Omental fat pad (tissue), 4 donors: Measurements from ENCODE around the gene MIB2. TPM values are rescaled to one million over a fixed set of nuclear protein-coding genes. Genes with fewer than 3 reads are reported as not detected.

Experiments used
- ATAC-seq: fragments of 150-250 bp; one replicate; pipeline ENCODE4 v1.9.1; 2016; ENCODE audit warnings: mild to moderate bottlenecking, moderate library complexity; ENCODE audit not compliant: low FRiP score
- DNase-seq: peaks from one replicate; pipeline ENCODE4 v3.0.0-alpha.2; 2019; ENCODE audit warnings: low spot score
- total RNA-seq, 4 donors: library from RNA; depleted of rRNA; stranded (reverse); fragments of >200 nt; gene quantifications; one replicate each; pipeline ENCODE4 v1.1.0, GENCODE V29; 2016
- TF ChIP-seq, protein P1 (sequence below), 3 donors: fragments of 450-650 bp; IDR thresholded peaks; one replicate each; pipeline ENCODE4 v1.5.1; 2016 to 2017; ENCODE audit warnings: antibody characterized with exemption in 3 of 3, mild to moderate bottlenecking in 3 of 3, moderate library complexity in 2 of 3

Gene MIB2
- total RNA-seq, 4 donors from 2014 or later = 33.7 to 52.2 (median 40.2) TPM

DNA sequence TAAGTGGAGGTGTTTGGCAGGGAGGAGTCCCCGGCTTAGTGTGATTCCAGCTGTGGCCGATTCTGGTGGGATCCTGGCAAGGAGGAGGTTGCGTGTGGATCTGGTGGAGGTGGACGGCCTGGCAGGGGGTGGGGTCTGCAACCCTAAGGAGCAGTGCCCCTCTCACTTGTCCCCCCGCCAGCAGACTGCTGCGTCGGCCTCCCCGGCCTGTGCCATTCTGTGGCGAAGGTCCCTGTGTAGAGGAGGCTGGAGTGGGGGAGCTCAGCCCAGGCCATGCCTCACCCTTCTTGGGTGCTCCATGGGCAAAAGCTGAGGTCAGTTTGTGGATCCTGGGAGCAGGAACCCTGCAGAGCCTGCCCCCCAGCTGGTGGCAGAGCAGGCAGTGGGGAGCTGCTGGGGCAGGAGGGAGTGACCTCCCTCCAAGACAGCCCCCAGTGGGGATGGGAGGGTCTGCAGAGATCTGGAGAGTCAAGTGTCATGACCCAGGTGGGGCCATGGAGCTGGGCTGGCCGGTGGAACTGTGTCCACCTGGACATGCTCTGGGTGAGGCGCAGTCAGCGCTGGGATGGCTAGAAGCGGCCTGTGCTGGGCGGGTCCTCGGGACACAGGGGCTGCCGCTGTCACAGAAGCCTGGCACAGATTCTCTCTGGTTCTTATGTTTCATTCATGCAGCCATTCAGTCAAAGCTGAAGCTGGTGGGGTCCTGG lies 5.3 kb downstream of the MIB2 start:
- TF ChIP-seq, protein P1, sequence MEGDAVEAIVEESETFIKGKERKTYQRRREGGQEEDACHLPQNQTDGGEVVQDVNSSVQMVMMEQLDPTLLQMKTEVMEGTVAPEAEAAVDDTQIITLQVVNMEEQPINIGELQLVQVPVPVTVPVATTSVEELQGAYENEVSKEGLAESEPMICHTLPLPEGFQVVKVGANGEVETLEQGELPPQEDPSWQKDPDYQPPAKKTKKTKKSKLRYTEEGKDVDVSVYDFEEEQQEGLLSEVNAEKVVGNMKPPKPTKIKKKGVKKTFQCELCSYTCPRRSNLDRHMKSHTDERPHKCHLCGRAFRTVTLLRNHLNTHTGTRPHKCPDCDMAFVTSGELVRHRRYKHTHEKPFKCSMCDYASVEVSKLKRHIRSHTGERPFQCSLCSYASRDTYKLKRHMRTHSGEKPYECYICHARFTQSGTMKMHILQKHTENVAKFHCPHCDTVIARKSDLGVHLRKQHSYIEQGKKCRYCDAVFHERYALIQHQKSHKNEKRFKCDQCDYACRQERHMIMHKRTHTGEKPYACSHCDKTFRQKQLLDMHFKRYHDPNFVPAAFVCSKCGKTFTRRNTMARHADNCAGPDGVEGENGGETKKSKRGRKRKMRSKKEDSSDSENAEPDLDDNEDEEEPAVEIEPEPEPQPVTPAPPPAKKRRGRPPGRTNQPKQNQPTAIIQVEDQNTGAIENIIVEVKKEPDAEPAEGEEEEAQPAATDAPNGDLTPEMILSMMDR (IDR thresholded peaks at IDR 0.05) = no peak
- DNase-seq (no peak), ATAC-seq (no peak)

DNA sequence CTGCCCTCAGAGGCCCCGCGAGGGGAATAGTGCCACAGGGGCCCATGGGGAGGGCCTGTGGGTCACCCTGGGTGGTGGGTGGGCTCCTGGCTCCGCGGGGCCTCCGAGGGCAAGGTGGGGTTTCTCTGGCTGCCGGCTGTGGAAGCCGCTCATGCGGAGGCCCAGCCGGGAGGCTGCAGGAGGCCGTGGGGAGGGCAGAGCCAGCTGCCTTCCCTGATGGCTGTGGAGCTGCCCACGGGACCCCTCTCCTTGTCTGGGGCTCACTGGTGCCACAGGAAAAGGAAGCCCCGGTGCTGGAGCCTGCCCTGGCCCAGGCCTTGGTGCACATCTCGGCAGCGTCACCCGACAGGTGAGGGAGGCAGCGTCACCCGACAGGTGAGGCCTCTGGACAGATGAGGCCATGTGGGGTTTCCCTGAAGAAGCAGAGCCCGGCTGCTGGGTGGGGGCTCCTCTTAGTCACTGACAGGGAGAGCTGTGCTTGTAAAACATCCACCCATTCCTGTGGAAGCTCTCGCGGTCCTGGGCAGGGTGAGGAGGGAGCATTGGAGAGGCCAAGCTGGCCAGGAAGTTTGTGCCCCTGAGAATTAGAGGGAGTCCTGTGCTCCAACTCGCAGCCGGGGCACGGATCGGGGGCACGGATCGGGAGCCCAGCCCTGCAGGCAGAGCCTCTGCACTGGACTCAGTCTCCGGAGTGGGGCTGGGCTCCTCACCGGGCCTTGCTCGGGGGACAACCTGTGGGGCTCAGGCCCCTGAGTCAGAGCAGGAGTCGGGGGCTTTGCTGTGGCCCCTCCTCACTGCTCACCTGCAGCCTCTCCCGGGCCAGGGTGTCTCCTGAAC lies 6.1 kb downstream of the MIB2 start:
- DNase-seq (no peak), ATAC-seq (no peak)
- TF ChIP-seq, protein P1 (IDR thresholded peaks at IDR 0.05) = no peak

DNA sequence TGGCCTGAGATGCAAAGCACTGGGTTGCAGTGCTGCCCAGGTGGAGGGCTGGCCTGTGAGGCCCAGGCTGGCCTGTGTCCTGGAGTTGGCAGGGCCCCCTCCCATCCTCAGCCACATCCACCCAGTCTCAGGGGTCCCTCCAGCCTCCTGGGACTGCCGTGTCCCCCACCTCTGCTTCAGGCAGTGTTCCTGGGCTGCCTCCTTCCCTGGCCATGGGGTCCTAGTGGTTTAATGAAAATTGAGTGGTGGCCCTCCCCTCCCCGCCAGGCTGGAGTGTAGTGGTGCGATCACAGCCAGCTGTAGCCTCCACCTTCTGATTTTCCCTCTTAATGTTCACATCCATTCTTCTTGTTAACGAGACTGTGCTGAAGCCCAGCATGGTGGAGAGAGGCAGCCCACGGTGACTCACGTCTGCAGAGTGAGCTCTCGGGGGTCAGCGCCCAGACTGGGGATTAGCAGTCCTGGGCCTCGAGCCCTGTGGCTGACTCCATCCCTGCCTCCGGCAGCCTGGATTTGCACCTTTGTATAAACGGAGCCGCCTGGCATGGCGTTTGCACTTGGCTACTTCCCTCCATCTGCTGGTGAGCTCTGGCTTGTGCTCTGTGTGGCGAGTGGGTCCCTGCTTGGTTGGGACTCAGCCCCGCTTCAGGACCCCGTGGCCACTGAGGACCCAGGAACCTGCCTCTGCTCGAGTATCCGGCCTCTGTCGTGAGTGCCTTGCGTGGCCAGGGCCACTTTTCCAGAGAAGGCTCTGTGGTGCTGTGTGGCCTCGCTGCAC lies 6.9 kb downstream of the MIB2 start:
- TF ChIP-seq, protein P1 (IDR thresholded peaks at IDR 0.05) = no peak
- ATAC-seq (no peak), DNase-seq (no peak)

DNA sequence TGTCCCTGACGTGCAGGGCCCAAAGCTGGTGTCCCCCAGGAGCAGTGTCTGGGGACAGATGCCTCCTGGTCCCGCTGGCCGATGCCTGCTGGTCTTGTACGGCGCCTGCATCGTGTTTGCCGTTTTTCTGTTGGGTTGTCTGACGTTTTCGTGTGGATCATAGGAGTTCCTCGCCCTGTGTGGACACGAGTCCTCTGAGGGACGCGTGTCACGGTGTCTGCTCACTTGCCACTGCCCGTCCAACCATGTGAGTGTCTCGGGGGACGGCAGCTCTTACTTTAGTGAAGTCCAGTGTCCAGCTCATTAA lies 7.4 kb downstream of the MIB2 start:
- DNase-seq (no peak), ATAC-seq (no peak)
- TF ChIP-seq, protein P1 (IDR thresholded peaks at IDR 0.05) = no peak

DNA sequence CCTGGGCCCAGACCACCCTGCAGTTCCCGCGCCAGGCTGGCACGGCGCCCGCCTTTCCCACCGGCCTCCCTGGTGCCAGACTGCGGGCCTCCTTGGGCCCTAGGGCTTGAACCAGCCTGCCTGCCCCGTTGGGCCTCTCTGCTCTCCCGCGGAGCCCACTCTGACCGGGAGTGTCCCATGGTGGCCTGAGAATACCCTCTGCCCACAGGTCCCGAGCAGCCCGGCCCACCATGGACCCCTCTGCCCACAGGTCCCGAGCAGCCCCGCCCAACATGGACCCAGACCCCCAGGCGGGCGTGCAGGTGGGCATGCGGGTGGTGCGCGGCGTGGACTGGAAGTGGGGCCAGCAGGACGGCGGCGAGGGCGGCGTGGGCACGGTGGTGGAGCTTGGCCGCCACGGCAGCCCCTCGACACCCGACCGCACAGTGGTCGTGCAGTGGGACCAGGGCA lies 7.9 kb downstream of the MIB2 start:
- ATAC-seq (no peak), DNase-seq (no peak)
- TF ChIP-seq, protein P1 (IDR thresholded peaks at IDR 0.05) = no peak

DNA sequence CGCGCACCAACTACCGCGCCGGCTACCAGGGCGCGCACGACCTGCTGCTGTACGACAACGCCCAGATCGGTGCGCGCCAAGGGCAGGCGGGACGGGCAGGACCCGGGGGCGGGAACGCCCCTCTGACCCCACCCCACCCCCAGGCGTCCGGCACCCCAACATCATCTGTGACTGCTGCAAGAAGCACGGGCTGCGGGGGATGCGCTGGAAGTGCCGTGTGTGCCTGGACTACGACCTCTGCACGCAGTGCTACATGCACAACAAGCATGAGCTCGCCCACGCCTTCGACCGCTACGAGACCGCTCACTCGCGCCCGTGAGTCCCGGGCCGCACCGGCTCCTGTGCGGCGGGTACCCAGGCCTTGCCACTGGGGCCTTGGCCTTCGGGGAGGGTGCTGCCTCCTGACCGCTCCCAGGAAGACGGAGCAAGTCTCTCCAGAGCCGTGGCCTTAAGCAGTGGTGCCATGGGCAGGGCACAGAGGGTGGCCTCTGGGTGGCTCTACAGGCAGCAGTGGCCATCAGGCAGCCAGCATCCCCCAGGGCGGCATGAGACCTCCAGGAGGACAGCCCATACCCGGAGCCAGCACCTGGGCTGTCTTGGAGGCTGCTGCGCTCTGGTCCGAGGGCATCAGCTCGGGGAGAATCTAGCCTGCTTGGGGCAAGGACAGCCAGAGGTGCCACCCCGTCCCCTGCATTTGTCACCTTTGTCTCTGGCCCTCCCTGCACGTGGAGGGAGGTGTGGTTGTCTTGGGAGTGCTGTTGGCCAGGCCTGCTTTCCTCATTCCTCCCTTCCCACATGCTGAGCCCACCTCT lies 8.5 kb downstream of the MIB2 start:
- ATAC-seq = no peak
- DNase-seq = no peak
- TF ChIP-seq, protein P1 (IDR thresholded peaks at IDR 0.05) = no peak
